Ishikawa (cell line): ENCODE results near the gene WNT10A.

Experiments used
- CEBPB ChIP-seq: IDR thresholded peaks from 2 replicates; pipeline ENCODE4 v1.6.1; 2012
- CREB1 ChIP-seq: IDR thresholded peaks from 2 replicates; pipeline ENCODE4 v1.6.1; 2012; ENCODE audit warnings: low read depth
- EGR1 ChIP-seq: IDR thresholded peaks from 2 replicates; pipeline ENCODE4 v1.6.1; 2012
- EP300 ChIP-seq: IDR thresholded peaks from 2 replicates; pipeline ENCODE4 v1.6.1; 2012; ENCODE audit warnings: borderline replicate concordance
- FOXM1 ChIP-seq: IDR thresholded peaks from 2 replicates; pipeline ENCODE4 v1.6.1; 2012; ENCODE audit warnings: low read depth, borderline replicate concordance
- NFIC ChIP-seq: IDR thresholded peaks from 2 replicates; pipeline ENCODE4 v1.6.1; 2012
- RAD21 ChIP-seq: IDR thresholded peaks from 2 replicates; pipeline ENCODE4 v1.6.1; 2012; ENCODE audit warnings: low read depth
- TAF1 ChIP-seq: IDR thresholded peaks from 2 replicates; pipeline ENCODE4 v1.6.1; 2012; ENCODE audit warnings: low read depth, mild to moderate bottlenecking
- TCF12 ChIP-seq: IDR thresholded peaks from 2 replicates; pipeline ENCODE4 v1.6.1; 2012; ENCODE audit warnings: low read depth
- TEAD4 ChIP-seq: IDR thresholded peaks from 2 replicates; pipeline ENCODE4 v1.6.1; 2012
- YY1 ChIP-seq: IDR thresholded peaks from 2 replicates; pipeline ENCODE4 v1.6.1; 2012; ENCODE audit warnings: low read depth
- ZBTB7A ChIP-seq: IDR thresholded peaks from 2 replicates; pipeline ENCODE4 v1.6.1; 2012; ENCODE audit warnings: low read depth
- TF ChIP-seq, protein P1 (sequence below): IDR thresholded peaks from 2 replicates; pipeline ENCODE4 v1.6.1; 2012; ENCODE audit warnings: low read depth, mild to moderate bottlenecking
- TF ChIP-seq, protein P2 (sequence below): IDR thresholded peaks from 2 replicates; pipeline ENCODE4 v1.6.1; 2012
- TF ChIP-seq, protein P3 (sequence below): IDR thresholded peaks from 2 replicates; pipeline ENCODE4 v1.6.1; 2012

The WNT10A gene

DNA sequence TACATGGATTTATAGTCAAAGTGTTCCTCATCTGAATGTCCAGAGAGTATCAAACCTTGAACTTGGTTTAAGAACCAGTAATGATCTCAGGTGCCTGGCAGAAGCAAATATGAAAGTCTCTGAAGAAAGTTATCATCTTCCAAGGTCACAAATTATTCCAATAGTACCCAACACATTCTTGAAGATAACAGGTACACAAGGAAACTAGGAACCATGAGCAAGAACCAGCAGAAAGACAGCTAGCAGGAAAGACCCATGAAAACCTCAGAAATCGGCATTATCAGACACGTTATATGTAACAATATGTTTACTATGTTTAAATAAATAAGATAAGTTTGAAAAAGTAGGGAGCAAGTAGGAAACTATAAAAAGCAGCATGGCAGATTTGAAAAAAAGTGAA is 43.2 kb upstream of the WNT10A start:
- TF ChIP-seq, protein P1, sequence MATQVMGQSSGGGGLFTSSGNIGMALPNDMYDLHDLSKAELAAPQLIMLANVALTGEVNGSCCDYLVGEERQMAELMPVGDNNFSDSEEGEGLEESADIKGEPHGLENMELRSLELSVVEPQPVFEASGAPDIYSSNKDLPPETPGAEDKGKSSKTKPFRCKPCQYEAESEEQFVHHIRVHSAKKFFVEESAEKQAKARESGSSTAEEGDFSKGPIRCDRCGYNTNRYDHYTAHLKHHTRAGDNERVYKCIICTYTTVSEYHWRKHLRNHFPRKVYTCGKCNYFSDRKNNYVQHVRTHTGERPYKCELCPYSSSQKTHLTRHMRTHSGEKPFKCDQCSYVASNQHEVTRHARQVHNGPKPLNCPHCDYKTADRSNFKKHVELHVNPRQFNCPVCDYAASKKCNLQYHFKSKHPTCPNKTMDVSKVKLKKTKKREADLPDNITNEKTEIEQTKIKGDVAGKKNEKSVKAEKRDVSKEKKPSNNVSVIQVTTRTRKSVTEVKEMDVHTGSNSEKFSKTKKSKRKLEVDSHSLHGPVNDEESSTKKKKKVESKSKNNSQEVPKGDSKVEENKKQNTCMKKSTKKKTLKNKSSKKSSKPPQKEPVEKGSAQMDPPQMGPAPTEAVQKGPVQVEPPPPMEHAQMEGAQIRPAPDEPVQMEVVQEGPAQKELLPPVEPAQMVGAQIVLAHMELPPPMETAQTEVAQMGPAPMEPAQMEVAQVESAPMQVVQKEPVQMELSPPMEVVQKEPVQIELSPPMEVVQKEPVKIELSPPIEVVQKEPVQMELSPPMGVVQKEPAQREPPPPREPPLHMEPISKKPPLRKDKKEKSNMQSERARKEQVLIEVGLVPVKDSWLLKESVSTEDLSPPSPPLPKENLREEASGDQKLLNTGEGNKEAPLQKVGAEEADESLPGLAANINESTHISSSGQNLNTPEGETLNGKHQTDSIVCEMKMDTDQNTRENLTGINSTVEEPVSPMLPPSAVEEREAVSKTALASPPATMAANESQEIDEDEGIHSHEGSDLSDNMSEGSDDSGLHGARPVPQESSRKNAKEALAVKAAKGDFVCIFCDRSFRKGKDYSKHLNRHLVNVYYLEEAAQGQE = no peak
- TF ChIP-seq NFIC = no peak
- no peak for TF ChIP-seq TCF12
- no peak for TF ChIP-seq CREB1
- TF ChIP-seq ZBTB7A = no peak
- no peak for TF ChIP-seq TEAD4
- no peak for TF ChIP-seq RAD21
- TF ChIP-seq TAF1 = no peak
- TF ChIP-seq, protein P2, sequence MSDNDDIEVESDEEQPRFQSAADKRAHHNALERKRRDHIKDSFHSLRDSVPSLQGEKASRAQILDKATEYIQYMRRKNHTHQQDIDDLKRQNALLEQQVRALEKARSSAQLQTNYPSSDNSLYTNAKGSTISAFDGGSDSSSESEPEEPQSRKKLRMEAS = no peak
- TF ChIP-seq FOXM1 = no peak
- TF ChIP-seq CEBPB = no peak
- no peak for TF ChIP-seq EGR1
- TF ChIP-seq EP300 = no peak
- no peak for TF ChIP-seq YY1
- TF ChIP-seq, protein P3, sequence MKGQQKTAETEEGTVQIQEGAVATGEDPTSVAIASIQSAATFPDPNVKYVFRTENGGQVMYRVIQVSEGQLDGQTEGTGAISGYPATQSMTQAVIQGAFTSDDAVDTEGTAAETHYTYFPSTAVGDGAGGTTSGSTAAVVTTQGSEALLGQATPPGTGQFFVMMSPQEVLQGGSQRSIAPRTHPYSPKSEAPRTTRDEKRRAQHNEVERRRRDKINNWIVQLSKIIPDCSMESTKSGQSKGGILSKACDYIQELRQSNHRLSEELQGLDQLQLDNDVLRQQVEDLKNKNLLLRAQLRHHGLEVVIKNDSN = no peak

DNA sequence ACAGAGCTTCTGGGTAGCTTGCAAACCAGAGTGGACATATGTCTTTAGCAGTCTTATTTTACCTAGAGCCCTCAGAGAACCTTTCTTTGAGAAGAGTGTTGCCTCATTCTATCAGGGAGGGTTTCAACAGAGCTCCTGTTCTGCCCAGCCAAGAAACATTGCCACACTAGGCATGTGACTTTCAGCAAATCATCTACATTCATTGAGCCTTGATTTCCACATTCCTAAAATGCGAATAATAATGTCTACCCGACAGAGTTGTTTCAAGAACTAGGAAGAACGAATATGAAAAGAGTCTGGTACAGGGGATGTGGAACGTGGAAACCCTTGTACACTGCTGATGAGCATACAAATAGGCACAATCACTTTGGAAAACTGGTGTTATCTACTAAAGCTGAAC is 41.2 kb upstream of the WNT10A start:
- TF ChIP-seq TEAD4 (no peak), EP300 (no peak), ZBTB7A (no peak), TCF12 (no peak), RAD21 (no peak), TAF1 (no peak), CEBPB (no peak), FOXM1 (no peak), CREB1 (no peak), YY1 (no peak)
- TF ChIP-seq, protein P1 = no peak
- TF ChIP-seq, protein P2 = no peak
- TF ChIP-seq, protein P3 = no peak

DNA sequence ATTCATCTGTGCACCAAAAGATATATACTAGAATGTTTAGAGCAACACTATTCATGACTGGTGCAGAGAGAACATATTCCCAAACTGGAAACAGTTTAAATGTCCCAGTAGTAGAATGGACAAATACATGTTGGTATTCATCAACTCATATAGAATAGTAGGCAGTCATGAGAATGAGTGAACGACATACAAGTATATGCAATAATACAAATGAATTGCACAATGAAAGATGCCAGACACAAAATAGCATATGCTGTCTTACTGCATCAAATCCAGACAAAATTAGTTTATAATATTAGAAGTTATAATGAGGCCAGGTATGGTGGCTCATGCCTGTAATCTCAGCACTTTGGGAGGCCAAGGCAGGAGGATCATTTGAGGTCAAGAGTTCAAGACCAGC is 40.8 kb upstream of the WNT10A start:
- TF ChIP-seq ZBTB7A (no peak), EP300 (no peak), TEAD4 (no peak), EGR1 (no peak), RAD21 (no peak), TCF12 (no peak)
- TF ChIP-seq, protein P3 = no peak
- TF ChIP-seq, protein P2 = no peak
- TF ChIP-seq, protein P1 = no peak

DNA sequence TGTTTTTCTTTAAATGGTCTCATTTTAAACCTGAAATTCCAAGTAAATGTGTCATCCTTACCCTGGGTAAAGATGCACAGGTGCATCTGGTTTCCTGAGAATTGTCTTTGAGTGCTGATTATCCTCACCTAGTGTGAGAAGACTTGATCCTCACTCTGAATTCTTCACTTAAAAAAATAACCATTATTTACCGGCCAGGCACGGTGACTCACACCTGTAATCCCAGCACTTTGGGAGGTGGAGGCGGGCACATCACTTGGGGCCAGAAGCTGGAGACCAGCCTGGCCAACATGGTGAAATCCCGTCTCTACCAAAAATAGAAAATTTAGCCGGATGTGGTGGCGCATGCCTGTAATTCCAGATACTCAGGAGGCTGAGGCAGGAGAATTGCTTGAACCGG is 30.9 kb upstream of the WNT10A start:
- 0 out of 2 replicates have a peak, but pooled peaks have one; percentile 33 for TF ChIP-seq TCF12
- TF ChIP-seq EP300 = peak; percentile 26; the same call in 1 of the 2 replicates
- TF ChIP-seq ZBTB7A = no peak
- 0 out of 2 replicates have a peak, but pooled peaks have one; percentile 35 for TF ChIP-seq TEAD4
- peak; percentile 17; the same call in 1 of the 2 replicates for TF ChIP-seq NFIC
